Mesenteric fat pad (tissue), 1 donor: ENCODE results near the gene STARD13. TPM values are rescaled to one million over a fixed set of nuclear protein-coding genes. Genes with fewer than 3 reads are reported as not detected.

Experiments used
- DNase-seq: peaks from one replicate; pipeline ENCODE4 v3.0.0-alpha.2; 2020; ENCODE audit warnings: low spot score
- total RNA-seq: library from RNA; stranded (reverse); fragmentation: NEBNext Ultra II Directional; extraction: Animal tissue kit (Norgen Biotek cat#: 25700); gene quantifications from one replicate; pipeline ENCODE4 v1.2.1, GENCODE V29; 2021
- donor health status: DM: yes; HTN: yes; CAD: no.

STARD13 gene
- total RNA-seq, 1 donor from 2014 or later = 59.2 TPM

DNA sequence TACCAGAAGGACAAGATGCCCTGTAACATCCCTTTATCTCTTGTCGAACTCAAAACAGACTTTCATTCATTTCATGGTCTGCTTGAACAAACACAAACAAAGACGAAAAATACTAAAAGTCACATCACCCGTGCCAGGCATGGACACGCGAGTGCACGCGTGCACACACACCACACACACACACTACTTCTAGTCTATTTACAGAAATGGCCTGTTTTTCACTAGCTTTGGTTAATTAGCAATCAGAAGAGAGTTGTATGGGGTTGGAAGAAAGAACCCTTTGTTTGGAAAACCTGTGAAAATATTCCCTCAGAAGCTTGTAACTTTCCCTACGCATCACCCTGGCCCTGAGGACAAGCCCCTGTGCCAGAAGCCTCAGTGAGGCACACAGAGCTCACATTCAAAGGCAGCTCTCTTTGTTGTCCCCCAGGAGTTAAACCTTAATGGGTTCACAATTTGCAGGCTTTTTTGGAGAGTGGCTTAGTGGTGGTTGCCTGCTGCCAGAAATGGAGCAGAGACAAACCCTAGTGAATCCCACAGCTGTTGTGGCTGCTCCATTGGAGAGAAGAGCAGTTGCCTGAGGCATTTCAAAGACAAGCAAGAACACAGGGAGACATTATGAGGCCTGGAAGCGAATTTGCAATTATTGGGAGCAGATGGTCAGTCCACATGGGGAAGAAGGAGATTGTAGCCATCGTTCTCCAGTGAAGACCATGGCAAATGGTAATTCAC, 55.9 kb downstream of the STARD13 start:
- DNase-seq = no peak

DNA sequence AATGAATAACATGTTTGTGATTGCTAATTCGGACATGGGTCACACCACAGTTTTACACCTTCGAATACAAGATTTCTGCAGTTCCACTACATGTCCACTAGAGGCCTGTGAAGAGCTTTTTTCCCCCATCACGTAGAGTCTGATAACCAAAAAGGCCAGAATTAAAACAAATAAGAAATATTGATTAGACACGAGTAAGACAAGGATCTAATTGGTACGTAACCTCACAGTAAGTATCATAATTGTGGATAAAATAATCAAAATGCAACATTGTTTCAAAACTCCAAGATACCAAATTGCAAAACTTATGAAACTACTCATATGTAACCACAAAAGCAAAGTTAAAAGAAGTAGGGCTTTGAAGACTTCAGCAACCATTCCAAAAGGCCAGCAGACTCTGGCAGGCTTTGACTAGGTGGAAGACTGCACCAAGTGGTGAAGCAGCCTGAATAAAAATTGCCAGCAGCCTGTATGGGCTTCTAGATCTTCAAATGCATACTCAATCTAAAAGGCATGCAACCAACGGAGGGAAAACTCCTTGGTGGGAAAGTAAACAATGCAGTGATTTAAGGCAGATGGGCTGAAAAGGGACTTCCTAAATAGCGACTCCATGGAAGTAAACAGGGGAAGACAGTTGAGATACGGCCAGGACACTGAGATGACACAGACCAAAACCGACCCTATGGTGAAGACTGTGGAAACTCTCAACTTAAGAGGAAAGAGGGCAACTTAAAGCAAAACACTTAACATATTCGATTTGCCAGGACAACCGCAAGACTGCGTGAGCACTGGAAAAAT, 56.7 kb downstream of the STARD13 start:
- no peak for DNase-seq

DNA sequence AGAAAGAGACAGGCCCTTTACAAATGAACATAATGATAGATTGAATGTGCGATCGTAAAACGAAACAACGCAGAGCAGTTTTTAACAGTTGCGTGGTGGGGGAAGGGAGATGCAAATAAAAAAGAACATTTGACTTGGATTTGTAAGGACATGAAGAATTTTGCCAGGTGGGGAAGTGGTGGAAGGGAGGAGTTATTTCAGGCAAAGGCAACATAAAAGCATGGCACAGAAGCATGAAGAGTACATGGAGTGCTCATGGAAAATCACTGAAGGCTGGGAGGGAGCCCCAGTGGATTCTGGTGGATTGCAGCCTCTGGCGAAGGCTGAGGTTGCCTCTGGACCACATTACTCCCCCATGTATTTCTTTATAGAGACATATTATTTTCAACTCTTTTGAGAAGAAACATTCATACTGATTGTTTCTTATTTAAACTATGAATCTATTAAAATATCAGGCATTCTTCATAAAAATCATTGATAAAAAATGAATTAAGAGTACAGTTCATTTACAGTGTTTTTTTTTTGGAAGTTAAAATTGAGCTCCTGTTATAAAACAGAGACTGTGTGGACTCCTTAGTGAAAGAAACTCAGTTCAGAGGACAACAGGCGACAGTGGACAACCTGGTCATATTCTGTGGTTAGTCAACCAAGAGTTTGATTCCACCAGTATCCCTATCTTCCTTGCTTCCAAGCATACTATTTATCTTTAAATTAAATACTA, 57.5 kb downstream of the STARD13 start:
- DNase-seq = no peak

GRCh38 chr13:33224686-33225085, 60.9 kb downstream of the STARD13 start:
- no peak for DNase-seq

GRCh38 chr13:33224191-33224590, 61.4 kb downstream of the STARD13 start:
- no peak for DNase-seq

DNA sequence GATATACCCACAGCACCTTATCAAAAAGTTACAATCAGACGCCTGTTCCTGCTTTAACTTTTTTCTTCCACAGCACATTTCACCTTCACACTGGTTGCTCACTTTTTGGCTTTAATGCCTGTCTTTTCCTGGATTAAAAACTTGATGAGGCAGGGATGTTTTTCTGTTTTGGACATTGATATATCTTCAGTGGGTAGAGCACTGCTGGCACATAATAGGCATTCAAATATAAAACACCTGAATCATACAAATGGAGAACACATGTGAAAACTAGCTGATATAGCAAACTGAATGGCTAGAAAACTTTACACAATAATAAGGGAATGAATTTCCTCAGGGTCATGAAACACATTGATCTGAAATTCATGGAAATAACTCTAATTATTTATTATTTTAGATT, 65.6 kb downstream of the STARD13 start:
- DNase-seq = no peak

DNA sequence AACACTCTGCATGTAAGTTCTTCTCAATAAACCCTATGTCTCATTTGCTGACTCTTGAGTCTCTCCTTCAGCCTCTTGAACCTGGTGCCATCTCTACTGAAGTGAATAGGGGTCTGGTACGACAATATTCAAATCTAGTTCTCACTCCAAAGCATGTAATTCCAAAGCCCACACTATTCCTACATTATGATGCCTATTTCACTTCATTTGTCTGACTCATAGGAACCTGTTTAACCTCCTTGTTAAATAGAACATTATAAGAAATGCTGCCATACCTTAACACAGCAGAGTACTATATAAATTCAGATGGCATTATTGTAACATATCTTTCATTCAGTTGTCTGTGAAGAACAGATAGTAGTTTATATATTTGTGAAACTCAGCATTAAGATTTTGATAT, 67.1 kb downstream of the STARD13 start:
- DNase-seq = no peak

DNA sequence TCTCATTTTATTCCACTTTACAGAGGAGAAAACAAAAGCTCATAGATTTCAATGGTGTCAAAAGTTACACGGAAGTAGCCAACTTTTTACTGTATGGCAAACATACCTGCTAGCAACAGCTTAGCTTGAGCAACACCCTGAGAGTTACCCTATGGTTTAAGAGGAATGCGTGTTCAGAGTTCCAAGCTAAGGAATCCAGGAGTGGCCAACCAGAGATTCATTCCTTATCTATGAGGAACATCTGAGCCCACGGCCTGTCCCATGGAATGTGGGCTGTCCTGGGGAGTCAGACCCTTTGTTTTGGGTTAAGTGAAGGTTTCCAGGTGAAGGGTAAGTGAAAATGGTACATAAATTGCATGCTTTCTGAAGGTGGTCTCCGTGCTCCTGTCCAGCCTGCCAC, 67.5 kb downstream of the STARD13 start:
- DNase-seq = no peak

- DNase-seq = no peak
Measured at GRCh38 chr13:33217256-33217655, 68.3 kb downstream of the STARD13 start.

DNA sequence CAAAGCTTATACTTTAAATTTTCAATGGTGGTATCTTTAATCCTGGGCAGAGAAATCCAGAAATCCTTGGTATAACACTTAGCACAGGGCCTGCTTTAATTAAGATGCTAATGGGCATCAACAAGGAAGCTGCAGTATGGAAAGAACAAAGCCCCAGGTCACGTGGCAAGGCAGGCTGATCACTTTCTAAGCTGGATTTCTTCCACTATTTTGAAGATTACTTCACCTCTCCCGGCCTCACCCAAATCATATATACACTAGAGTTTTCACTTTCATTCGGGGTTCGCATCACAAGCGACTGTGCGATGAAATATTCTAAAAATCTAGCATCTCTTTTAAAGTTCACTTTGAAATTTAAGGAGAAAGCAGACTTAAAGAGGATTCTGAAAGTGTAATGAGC, 71.8 kb downstream of the STARD13 start:
- no peak for DNase-seq

GRCh38 chr13:33213024-33213768, 72.4 kb downstream of the STARD13 start:
- no peak for DNase-seq

DNA sequence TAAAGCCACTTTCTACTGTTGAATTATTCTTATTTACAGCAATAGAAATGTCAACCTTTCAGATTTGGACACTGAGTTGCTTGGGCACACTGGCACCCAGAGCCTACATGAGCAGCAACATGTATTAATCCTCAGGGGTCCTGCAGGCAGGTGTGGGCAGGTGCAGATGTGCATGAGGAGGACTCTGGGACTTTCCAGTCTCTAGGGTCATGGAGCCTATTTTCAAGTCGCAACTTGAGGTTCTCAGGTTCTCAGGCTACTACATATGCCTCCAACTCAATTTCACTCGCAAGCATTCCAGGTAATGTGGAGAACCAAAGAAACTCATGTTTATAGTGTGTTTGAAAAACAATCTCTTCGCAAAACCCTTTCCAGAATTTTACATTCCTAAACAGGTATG, 73.2 kb downstream of the STARD13 start:
- DNase-seq = no peak

DNA sequence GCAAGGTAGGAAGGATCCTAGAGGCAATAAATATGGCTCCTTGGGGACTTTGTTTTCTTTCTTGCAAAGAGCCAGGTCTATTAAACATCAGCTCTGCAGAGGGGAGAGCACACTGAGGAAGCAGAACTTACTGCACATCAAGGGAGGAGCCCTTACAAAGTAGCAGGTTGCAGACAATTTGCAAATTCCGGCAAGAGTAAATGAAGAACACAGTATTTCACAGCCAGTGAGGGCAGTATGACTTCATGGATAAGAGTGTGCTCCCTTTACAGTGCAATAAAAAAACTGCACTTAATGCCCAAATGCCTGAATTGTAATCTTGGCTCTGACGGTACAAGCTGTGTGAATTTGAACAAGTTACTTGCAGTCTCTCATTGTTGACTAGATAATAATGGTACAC, 75.5 kb downstream of the STARD13 start:
- DNase-seq = no peak

DNA sequence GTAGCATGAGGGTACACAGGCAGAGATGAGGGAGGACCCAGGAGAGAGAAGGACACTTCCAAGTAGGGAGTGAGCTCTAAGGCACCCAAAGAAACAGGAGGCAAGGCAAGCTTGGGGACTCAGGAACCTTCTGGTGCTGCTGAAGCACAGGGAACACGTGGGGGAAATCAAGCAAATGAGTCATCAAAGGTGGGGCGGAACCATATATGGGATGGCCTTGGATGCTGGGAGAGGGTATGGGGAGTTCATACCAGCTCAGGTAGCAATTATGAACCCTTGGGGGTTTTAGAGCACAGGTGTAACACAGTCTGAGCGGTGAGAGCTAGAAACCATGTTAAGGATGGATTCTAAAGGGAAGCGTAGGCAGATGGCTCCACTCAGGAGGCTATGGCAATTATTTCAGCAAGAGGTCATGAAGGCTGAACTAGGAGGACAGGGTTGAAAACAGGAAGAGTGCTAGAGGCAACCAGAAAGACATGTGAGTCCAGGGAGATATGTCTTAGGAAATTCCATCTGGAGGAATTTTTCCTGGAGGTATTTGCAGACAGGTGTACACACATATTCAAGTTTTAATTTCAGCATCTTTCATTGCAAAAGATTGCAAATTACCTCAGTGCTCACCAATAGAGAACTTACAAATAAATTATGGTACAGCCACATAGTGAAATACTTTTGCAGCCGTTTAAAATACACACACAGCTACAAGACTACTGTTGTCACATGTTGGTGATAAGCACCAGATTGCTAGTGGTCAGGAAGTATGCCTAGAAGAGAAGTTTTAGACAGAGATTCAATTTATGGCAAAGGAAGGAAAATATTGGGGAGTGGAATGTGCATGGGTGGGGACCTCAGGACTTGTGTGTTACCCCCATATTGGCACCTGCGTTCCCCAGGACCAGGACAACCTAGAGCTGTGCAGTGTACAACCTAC, 77.0 kb downstream of the STARD13 start:
- DNase-seq = no peak

DNA sequence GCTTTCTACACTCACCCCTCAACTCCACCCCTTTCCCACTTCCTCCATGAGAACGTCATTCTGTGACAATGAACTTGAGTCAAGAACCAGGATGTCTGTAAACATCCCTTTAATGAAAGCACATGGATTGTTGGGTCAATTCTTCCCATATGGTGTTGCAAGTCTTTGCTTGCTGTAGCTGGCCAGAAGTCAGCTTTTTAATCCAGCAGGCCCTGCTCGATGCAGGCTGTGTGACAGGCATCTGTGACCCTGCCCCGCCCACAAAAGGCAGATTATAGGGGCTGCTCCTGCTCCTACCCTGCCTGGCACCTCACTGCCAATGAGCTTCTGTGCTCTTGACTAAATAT, 78.0 kb downstream of the STARD13 start:
- no peak for DNase-seq

- no peak for DNase-seq
Measured at GRCh38 chr13:33206945-33207614, 78.5 kb downstream of the STARD13 start.

GRCh38 chr13:33206425-33206824, 79.1 kb downstream of the STARD13 start:
- no peak for DNase-seq

GRCh38 chr13:33205804-33206221, 79.7 kb downstream of the STARD13 start:
- no peak for DNase-seq

DNA sequence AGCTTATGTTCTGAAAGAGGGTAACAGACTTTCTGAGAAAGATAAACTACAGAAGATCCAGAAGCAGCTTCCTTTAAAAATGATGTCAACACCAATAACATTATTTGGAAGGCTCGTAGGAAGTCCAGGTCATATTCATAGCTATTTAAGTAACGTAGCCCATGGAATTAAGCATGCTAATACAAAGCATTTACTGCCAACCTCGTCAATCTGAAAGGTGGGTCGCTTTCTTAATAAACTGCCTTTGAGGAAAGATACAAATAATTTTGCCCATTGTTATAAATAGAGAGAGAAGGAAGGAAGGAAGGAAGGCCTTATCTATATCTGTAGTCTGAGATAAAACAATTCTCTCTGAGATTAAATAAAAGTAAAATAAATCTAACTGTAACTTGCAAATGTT, 80.3 kb downstream of the STARD13 start:
- DNase-seq = no peak
